HepG2 (cell line): ENCODE measurements around the gene MYO16.

ENCODE experiments used
- ATF2 ChIP-seq: sonication (generic); formaldehyde crosslinking; IDR thresholded peaks from 2 replicates; pipeline ENCODE4 v1.4.0; 2020; ENCODE audit warnings: missing genetic modification reagents
- BCLAF1 ChIP-seq: fragments of 450-650 bp; IDR thresholded peaks from 2 replicates; pipeline ENCODE4 v1.6.1; 2017; ENCODE audit warnings: mild to moderate bottlenecking
- EP300 ChIP-seq, 3 experiments: sonication (generic) in 1 of 3; formaldehyde crosslinking in 1 of 3; IDR thresholded peaks; 2 replicates each; pipeline versions ENCODE4 v1.5.1 to v1.6.1; 2011 to 2020; ENCODE audit warnings: low read depth in 2 of 3, low read length in 2 of 3, borderline replicate concordance in 1 of 3, improper control_type of control experiment in 1 of 3, mild to moderate bottlenecking in 1 of 3, missing genetic modification reagents in 1 of 3, moderate library complexity in 1 of 3
- FOSL2 ChIP-seq: sonication (generic); formaldehyde crosslinking; IDR thresholded peaks from 2 replicates; pipeline ENCODE4 v1.4.0; 2020; ENCODE audit warnings: missing genetic modification reagents
- MAFF ChIP-seq: IDR thresholded peaks from 2 replicates; pipeline ENCODE4 v1.6.1; 2011; ENCODE audit warnings: low read depth, low read length, improper control_type of control experiment
- MXD4 ChIP-seq: IDR thresholded peaks from 2 replicates; pipeline ENCODE4 v1.6.1; 2016; ENCODE audit warnings: mild to moderate bottlenecking, missing biosample characterization, missing genetic modification reagents
- MYNN ChIP-seq: sonication (generic); formaldehyde crosslinking; IDR thresholded peaks from 2 replicates; pipeline ENCODE4 v1.4.0; 2020; ENCODE audit warnings: mild to moderate bottlenecking, low read depth, missing genetic modification reagents
- PCBP1 ChIP-seq: fragments of 200-400 bp; formaldehyde crosslinking; IDR thresholded peaks from 2 replicates; pipeline ENCODE4 v1.6.1; 2017; ENCODE audit warnings: mild to moderate bottlenecking, low read depth, low read length, borderline replicate concordance
- POLR2A ChIP-seq, 2 experiments: IDR thresholded peaks; 2 replicates each; pipeline ENCODE4 v1.6.1; 2011; ENCODE audit warnings: low read depth in 2 of 2, low read length in 2 of 2, mild to moderate bottlenecking in 1 of 2, moderate library complexity in 1 of 2; ENCODE audit not compliant: insufficient read depth in 1 of 2
- POLR2AphosphoS5 ChIP-seq: IDR thresholded peaks from 2 replicates; pipeline ENCODE4 v1.6.1; 2012; ENCODE audit warnings: low read depth, low read length
- RNF2 ChIP-seq: fragments of 450-650 bp; conservative IDR thresholded peaks from 2 replicates; pipeline ENCODE4 v1.6.1; 2016; ENCODE audit warnings: low read depth

- TF ChIP-seq ATF2 (CRISPR knock-in tag) (no peak), MAFF (no peak), FOSL2 (CRISPR knock-in tag) (no peak), POLR2A (IDR thresholded peaks at IDR 0.05; ENCODE audit: insufficient read depth in 1 of 2, low read depth in 2 of 2, low read length in 2 of 2) (no peak), EP300 (IDR thresholded peaks at IDR 0.05; ENCODE audit: low read depth in 2 of 2, low read length in 2 of 2) (no peak), EP300 (CRISPR knock-in tag; IDR thresholded peaks at IDR 0.05; ENCODE audit: borderline replicate concordance) (no peak), POLR2AphosphoS5 (no peak), PCBP1 (no peak), BCLAF1 (no peak), MXD4 (CRISPR knock-in tag) (no peak), RNF2 (no peak), MYNN (CRISPR knock-in tag) (no peak)
Observed at GRCh38 chr13:109180905-109181425, 551.6 kb downstream of the MYO16 start.
